Neural progenitor cell (in vitro differentiated cells): Measurements from ENCODE around the gene ERBB4.

Source experiments
- CTCF ChIP-seq: fragments of 200-600 bp; sonication (generic); IDR thresholded peaks from 2 replicates; pipeline ENCODE4 v1.5.1; 2017; ENCODE audit warnings: antibody characterized with exemption, mild to moderate bottlenecking
- EZH2phosphoT487 ChIP-seq: fragments of 200-600 bp; sonication (generic); IDR thresholded peaks from 2 replicates; pipeline ENCODE4 v1.6.1; 2017; ENCODE audit warnings: antibody characterized with exemption

GRCh38 chr2:211328126-211328525 is 1210.5 kb downstream of the ERBB4 start:
- TF ChIP-seq CTCF (no peak), EZH2phosphoT487 (no peak)
